HG03159 (cell line): ENCODE measurements around the gene STRIP1.
A peak's percentile ranks its signal among the peaks of the same experiment; 100 is the strongest.
"Not testable (repeated sequence)": the region's sequence is repeated elsewhere in the genome, so short reads cannot be mapped to it uniquely, and the experiment has no call there.

ENCODE experiments used
- ATAC-seq: cut with Tn5 transposase; IDR thresholded peaks from one replicate; pipeline ENCODE4 v1.9.1; 2021; ENCODE audit warnings: mild to moderate bottlenecking, moderate library complexity; ENCODE audit not compliant: unreplicated experiment

Gene STRIP1

DNA sequence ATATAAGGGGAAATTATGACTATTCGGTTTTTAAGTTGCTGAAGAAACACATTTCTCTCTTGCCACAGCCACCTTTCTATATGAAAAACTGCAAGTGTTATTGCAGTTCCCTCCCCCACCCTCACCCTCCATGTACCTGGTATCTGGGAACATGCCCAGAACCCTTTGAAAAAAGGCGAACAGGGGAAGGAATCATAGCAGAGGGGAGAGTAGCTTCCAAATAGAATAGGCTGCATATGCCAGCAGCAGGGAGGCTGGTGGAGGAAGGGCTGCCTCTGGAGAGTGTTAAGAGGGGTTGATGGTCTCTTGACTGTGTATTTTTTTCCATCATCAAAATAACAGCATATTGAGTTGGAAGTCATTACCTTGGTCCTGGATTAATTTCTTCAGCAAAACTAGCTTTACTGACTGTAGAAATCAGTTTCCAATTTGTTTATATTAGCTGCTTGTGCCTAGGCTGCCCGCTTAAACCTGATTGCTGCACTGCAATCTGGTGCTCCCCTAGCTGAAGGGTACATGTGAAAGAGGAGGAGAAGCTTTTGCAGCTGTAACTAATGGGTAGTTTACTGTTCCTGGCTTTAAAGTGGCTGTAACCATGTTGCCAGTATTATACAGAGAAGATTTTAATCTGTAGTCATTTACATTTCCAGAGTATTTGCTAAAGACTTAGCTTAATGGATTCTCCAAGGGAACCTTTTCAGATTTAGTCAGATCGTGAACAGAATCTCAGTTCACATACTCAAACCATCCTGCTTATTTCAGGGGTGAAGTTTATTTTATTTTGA lies 27.2 kb upstream of the STRIP1 start:
- ATAC-seq = no peak

DNA sequence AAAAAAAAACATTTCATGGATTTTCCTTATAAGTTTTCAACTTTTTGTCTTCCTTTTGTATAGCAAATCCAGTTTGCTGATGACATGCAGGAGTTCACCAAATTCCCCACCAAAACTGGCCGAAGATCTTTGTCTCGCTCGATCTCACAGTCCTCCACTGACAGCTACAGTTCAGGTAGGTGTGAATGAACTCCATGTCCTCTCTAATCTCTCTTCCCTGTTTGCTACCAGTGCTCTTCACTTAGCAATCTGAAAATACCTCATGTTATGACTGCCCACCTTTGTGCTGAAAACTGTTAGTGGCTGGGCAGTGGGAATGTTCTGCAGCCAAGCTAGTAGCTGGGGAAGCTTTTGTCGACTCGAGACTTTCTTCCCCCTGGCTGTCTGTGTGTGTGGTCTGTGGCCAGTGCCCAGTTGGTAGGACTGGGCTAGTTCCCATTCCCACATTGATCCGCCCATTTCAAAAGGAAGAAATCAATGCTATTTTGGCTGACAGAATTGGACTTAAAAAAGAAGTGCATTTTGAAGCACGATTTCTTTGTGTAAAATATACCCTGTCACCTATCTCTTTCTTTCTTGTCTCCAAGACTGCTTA lies 25.4 kb upstream of the STRIP1 start:
- no peak for ATAC-seq

DNA sequence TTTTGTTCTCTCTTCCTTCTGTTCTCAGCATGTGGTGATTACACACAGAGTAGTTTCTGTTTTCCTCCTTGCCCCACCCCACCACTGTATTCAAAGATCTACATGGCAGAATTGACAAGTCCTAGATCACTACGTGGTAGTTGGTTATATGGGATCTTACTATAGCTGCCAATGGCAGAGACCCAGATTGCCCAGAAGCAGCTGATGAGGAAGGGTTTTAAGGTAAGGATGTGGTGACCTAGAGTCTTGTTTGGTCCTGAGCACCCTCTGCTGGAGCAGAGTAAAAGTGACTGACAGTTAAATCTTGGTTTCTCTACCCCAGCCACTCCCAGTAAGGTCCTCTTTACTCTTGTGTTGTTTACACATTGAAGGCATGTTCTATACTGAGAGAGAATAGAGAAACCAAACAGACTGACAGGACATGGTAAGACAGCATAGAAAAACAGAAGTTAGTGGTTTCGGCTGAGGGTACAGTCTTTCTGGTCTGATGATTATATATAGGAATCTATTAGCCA lies 22.8 kb upstream of the STRIP1 start:
- peak; percentile 89 for ATAC-seq

DNA sequence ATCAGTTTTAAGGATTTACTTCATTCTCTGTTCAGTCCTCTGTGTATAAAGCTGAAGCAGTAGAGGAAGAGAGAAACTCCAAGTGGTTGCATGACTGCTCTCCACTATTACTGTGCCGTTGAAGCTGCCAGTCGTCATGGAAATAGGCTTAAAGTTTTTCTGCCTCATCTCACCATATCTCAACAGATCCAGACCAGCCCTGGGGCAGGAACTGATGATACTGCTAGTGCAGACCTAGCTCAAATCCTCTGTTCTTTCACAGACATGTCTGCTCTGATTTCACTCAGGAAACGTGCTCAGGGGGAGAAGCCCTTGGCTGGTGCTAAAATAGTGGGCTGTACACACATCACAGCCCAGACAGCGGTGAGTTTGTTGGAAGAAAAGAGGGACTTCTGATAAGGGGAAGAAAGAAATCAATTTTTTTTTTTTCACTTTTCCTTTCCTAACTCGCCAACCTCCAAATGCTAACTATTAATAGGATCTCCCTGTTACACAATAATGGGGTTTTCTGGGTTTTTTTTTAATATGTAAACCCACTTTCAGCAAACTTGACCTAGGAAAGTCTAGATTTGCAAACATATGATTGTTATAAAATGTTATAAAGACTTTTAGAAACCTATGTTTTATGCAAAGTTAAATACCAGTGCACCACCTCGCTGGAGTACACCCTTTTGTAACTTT lies 22.2 kb upstream of the STRIP1 start:
- ATAC-seq = peak; percentile 80

DNA sequence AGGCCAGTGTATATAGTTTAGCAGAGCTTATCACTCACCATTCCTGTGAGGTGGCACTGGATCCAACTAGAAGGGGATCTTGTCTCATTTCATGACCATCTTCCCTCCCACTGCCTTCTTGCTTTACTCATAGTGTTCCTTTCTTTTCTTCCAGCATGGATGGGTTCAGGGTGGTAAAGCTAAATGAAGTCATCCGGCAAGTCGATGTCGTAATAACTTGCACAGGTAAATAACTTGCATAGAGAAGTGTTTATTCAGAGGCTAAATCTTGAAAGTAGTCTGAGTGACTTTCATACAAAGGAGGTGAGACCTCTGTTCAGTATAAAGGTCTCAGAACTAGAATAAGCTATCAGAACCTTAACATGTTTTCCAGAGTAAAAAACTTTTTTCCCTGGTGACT lies 16.6 kb upstream of the STRIP1 start:
- ATAC-seq = no peak

DNA sequence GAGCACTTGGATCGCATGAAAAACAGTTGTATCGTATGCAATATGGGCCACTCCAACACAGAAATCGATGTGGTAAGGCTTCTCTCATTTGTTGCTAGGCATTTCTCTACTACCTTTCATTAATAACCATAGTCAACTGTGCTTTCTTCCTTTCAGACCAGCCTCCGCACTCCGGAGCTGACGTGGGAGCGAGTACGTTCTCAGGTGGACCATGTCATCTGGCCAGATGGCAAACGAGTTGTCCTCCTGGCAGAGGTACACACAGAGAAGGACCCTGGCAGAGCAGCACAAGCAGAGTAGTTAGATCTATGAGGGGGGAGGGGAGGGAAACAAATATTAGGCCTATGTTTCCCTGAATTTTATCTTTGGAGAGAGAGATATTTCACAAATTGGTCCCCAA lies 16.0 kb upstream of the STRIP1 start:
- no peak for ATAC-seq

DNA sequence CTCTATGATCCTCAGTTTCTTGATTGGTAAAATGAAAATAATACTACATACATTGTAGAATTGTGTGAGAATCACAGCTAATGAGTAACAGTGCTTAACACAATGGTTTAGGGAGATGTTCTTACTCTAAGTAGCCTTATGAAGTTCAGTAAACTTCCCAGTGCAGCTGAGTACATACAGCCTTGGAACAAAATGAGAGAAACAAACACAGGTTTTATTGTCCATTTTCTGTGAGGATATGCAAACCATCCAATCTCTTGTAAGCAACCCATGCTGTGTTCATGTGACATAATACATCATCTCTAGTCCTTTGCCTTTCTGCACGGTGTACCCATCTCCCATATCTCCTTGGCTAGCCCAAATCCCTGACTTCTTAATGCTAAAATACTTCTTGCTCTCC lies 14.7 kb upstream of the STRIP1 start:
- no peak for ATAC-seq

DNA sequence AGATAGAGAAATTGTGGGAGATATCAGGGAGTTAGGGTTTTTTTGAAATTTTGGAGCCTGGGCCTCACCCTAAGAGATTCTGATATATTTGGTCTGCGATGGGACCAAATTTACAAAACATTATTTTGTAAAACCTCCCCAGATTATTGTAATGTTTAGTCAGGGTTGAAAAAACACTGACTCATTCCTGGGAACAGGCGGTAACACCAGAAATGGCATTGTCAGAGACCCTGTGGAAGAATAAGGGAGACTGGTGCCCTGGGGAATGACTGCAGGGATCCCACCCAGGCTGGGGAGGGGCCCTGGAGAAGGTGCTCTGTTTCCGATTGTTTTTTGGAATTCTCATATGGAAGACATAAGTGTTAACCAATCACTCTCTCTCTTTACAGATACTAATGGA lies 13.1 kb upstream of the STRIP1 start:
- no peak for ATAC-seq

DNA sequence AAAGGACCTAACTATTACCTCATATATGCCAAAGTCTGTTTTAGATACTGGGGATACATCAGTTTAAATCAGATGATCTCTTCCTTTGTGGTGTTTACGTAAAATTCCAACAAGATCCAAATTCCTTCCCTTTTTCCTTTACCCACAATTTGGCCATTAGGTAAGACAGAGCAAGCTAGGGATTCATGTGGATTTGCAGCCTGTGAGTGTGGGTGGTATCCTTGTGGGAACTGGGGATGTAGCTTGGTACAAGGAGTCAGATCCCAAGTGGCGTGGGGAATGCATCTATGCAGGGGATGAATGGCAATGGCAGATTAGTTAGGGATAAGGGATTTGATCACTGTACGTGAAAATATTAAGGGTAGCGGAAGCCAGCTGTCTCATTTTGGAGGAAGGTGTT lies 9.8 kb upstream of the STRIP1 start:
- no peak for ATAC-seq

DNA sequence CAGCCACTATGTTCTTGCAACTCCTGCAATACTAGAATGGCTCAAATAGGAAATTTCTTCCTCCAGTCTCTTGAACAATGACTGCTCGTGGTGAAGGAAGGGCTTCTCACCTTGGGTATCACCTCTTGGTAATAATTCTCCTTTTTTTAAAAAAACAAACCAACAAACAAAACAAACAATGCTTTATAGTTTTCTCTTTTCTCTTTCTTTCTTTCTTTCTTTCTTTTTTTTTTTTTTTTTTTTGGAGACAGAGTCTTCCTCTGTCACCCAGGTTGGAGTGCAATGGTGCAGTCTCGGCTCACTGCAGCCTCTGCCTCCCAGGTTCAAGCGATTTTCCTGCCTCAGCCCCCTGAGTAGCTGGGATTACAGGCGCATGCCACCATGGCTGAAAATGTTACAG lies 3.7 kb upstream of the STRIP1 start:
- not testable (repeated sequence) for ATAC-seq

DNA sequence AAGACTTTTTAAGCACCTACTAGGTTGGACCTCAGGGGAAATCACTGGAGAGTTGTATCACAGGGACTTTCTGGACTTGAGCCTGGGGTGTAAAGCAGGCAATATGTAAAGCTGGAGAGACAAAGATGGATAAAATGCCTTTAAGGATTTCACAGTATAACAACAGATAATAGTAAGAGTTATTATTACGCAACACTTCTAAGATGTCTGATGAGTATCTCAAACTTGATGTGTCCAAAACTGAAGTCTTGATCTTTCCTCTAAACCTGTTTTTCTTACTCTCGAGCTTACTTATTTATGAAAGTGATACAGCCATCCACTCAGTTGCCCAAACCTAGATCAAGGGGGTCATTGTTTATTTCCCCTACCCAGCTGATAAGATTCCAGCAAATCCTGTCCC lies 2.1 kb upstream of the STRIP1 start:
- no peak for ATAC-seq

DNA sequence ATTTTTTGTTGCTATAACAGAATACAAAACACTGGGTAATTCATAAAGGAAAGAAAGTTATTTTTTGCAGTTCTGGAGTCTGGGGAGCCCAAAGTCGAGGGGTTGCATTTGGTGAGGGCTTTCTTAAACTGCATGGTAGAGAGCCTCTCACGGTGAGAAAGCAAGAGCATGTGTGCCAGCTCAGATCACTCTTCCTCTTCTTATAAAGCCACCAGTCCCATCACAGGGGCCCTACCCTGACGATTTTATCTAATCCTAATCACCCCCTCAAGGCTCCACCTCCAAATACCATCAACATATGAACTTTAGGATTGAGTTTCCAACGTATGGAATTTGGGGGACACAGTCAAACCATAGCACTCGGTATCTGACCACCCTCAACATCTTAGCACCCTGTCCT lies 1.0 kb upstream of the STRIP1 start:
- ATAC-seq = no peak

DNA sequence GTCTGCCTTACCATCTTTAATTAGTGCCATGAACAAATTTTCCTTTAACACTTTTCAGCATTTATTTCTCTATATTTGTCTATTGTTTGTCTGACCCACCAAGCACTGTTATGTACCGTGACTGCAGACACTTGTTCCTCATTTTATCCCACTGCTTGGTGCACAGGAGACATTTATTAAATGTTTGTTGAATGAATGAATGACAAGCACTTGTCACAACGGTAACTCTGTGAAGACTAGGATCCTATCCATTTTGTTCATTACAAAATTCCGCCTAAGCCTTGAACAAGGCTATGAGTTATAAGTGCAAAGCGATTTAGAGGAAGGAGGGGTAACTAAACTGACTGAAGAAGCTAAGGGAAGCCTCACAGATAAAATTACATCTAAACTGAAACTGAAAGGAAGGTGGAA lies 379 bp upstream of the STRIP1 start:
- ATAC-seq = no peak

DNA sequence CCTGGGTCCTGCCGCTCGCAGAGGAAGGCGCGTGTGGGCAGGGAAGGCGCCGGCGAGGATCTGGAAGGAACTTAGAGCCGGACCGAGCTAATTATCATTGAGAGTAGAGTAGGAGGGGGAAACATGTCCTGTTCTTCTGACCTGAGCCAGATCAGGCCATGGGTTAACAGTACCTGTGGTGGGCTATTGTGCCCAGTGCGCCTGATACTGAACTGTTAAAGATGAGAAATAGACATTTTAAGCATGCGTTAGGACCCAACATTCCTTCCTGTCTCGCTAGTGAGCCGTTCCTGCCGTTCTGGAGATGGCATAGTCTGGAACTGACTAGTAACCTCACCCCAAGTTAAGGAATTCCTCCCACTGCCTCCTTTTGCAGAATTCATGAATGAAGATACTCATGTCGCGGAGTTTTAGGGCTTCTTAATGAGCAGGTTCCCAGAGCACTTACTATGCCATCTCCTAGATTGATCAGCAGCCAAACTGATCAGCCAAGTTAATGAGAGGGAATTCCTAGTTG lies 870 bp downstream of the STRIP1 start:
- peak; percentile 4 for ATAC-seq

DNA sequence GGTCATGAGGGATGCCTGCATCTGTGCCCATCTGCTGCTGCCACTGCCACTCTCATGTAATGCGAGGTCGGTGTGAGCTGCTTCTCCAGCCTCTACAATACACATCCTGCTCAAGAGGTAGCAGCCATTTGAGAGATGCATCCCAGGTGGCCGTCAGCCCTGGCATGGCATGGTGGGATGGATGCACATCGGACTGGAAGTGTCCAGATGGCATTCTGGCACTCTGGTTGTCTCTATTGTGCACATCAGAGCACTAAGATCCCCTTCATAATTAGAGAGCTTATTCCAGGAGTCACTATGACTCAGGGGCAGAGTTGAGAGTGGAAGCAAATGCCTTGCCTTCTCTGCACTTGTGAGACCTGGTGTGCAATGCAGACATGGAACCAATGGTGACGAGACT lies 3.8 kb downstream of the STRIP1 start:
- no peak for ATAC-seq

DNA sequence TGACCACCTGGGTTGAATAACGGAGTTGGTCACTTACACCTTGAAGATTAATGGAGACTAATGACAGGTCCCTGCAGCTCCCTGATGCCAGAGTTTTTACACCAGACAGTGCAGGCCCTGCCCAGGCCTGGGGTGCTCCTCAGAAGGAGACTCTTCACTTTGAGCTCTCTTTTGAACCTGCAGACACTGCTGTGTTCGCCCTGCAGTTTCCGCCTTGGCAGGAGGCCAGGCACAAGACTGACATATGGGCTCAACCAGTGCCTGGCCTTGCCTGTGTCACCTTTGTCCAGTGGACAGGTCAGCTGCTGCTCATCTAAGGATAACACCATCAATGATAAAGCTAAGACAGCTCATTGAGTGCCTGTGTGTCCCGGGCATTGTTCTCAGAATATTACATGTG lies 5.2 kb downstream of the STRIP1 start:
- no peak for ATAC-seq

DNA sequence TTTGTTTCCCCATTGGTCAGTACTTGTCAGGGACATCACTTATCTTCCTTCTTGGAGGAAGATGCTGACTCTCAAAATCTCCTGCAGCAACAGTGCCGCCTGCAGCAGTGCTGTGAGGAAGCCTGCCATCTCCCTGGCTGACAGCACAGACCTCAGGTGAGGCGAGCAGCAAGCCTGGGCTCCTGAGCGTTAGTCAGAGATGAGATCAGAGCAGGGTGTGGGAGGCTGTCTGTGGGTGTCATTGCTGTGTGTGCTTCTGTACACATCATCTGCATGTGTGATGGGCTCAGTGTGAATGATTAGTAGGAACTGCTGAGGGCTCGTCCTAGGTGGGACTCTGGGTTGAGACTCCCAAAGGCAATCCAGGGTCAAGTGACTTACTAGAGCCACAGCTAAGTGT lies 6.1 kb downstream of the STRIP1 start:
- ATAC-seq = no peak

DNA sequence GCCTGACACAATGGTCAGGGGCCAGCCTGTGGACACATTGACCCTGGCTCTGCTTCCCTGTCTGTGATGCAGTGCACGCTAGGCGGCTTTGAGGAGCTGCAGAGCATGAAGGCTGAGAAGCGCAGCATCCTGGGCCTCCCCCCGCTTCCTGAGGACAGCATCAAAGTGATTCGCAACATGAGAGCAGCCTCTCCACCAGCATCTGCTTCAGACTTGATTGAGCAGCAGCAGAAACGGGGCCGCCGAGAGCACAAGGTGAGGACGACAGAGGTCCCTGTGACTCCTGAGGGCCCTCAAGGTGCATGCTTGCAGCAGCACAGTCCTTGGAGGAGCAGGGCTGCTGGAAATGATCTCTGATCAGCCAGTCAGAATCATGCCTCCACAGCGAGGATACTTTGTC lies 8.6 kb downstream of the STRIP1 start:
- no peak for ATAC-seq

DNA sequence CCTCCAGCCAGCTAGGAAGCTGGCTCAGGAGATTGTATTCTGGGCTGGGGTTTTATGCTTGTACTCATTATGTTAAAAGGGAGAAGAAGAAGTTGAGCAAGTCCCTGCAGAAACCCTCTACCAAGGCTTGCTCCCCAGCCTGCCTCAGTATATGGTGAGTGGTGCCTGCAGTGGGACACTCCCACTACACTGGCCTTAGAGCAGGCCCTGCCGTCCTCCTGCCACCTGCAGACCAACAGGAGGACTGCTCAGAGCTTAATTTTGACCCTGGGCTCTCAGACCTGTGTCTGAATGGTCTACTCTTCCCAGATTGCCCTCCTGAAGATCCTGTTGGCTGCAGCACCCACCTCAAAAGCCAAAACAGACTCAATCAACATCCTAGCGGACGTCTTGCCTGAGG lies 13.0 kb downstream of the STRIP1 start:
- ATAC-seq = no peak

DNA sequence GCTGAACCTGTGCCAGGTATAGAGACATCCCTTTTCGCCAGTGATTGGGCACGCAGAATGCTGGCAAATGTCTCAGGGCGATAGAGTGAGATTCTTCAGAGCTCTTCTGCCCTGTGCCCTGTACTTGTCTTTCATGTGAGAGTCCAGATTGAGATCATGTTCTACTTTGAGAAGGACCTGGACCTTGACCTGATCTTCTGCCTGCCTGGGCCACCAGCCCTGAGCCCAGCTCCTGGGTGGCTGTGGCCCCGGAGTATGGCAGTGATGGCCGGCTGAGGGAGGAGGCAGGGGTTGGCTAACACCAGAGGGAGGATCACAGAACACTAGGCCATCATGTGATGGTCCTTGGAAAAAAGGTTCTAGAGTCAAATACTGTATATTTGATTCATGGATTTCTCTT lies 13.8 kb downstream of the STRIP1 start:
- ATAC-seq = no peak

DNA sequence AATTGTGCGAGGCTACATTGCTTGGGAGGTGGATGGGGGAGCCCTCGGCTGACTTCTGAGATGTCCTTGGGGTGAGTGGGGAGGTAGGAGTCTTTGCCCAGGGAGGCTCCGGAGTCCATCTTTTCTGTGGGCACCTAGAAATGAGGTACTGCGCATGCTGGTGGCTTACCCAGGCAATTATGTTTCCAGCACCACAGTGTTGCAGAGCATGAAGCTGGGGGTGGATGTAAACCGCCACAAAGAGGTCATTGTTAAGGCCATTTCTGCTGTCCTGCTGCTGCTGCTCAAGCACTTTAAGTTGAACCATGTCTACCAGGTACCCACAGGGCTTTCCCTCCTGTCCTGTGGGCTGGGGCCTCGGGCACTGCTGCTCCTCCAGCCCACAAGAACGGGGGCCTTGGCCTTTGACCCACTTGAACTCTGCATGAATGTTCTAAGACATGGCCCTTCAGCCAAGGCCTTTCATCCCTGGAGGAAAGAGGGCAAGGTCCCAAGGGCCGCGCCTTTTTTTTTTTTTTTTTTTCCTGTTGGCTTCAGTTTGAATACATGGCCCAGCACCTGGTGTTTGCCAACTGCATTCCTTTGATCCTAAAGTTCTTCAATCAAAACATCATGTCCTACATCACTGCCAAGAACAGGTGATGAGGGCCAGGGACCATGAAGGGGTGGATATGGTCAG lies 14.6 kb downstream of the STRIP1 start:
- no peak for ATAC-seq
